H1 (cell line): ENCODE measurements around the gene ATXN7L3B. TPM values are rescaled to one million over a fixed set of nuclear protein-coding genes. Genes with fewer than 3 reads are reported as not detected.

Source experiments
- CTCF ChIA-PET: fragments of 300-600 bp; sonication (Branson Sonifier 250); formaldehyde crosslinking; loops from one replicate; lab custom pipeline; 2021; ENCODE audit not compliant: partially characterized antibody; lab: Charles Lee
- POLR2A ChIA-PET: fragments of 300-600 bp; sonication (Branson Sonifier 250); formaldehyde crosslinking; loops from one replicate; lab custom pipeline; 2021; ENCODE audit warnings: inconsistent platforms; ENCODE audit not compliant: partially characterized antibody; lab: Charles Lee
- DNase-seq, 2 experiments: peaks; one replicate each; pipeline versions ENCODE4 v3.0.0 to v3.0.0-alpha.2; 2010 to 2022; ENCODE audit warnings: low spot score in 2 of 2, low read depth in 1 of 2, mixed read lengths in 1 of 2
- FAIRE-seq: peaks from 2 replicates; lab custom pipeline; 2011; peaks lifted over from hg19 to GRCh38; lab: Jason Lieb, UNC
- H2AFZ ChIP-seq: 2 replicates; pipeline ENCODE4 v1.8.1; 2012; ENCODE audit warnings: low read length, inconsistent platforms
- H2AK5ac ChIP-seq: 2 replicates; pipeline ENCODE4 v1.6.1; 2013; ENCODE audit warnings: low read depth, low read length
- H2BK120ac ChIP-seq: replicated peaks from 2 replicates; pipeline ENCODE3; 2013; ENCODE audit warnings: low read depth, low read length, inconsistent platforms
- H2BK12ac ChIP-seq: 2 replicates; pipeline ENCODE4 v1.6.1; 2013; ENCODE audit warnings: low read depth, low read length
- H2BK15ac ChIP-seq: 2 replicates; pipeline ENCODE4 v1.6.1; 2013; ENCODE audit warnings: low read length
- H2BK20ac ChIP-seq: 2 replicates; pipeline ENCODE4 v1.6.1; 2013; ENCODE audit warnings: low read length
- H2BK5ac ChIP-seq: 2 replicates; pipeline ENCODE4 v1.6.1; 2013; ENCODE audit warnings: low read depth, low read length
- H3K14ac ChIP-seq: 2 replicates; pipeline ENCODE4 v1.6.1; 2013; ENCODE audit warnings: inconsistent platforms; ENCODE audit not compliant: insufficient read length
- H3K18ac ChIP-seq: 2 replicates; pipeline ENCODE4 v1.6.1; 2013; ENCODE audit warnings: low read length; ENCODE audit errors: extremely low read depth
- H3K23ac ChIP-seq: 2 replicates; pipeline ENCODE4 v1.6.1; 2013; ENCODE audit warnings: inconsistent platforms; ENCODE audit not compliant: insufficient read length
- H3K23me2 ChIP-seq: 2 replicates; pipeline ENCODE4 v1.6.1; 2013; ENCODE audit warnings: low read depth, low read length
- H3K27ac ChIP-seq: 2 replicates; pipeline ENCODE4 v1.6.1; 2011; ENCODE audit warnings: low read depth, low read length, inconsistent platforms
- H3K27me3 ChIP-seq, 4 experiments: replicated peaks in 1 of 4; 1 replicate in 1 of 4; 2 replicates in 3 of 4; pipeline versions ENCODE4 v1.6.1 to v1.8.1; 2011 to 2013; ENCODE audit warnings: low read length in 3 of 4, mild to moderate bottlenecking in 3 of 4, inconsistent platforms in 2 of 4, mixed read lengths in 2 of 4, moderate library complexity in 1 of 4; ENCODE audit not compliant: control insufficient read depth in 3 of 4, insufficient read depth in 3 of 4; ENCODE audit errors: extremely low read depth in 1 of 4
- H3K36me3 ChIP-seq, 4 experiments: 2 replicates each; pipeline versions ENCODE4 v1.6.1 to v1.8.1; 2011 to 2013; ENCODE audit warnings: mild to moderate bottlenecking in 4 of 4, low read length in 3 of 4, moderate library complexity in 2 of 4, control low read depth in 1 of 4, inconsistent platforms in 1 of 4; ENCODE audit not compliant: insufficient read depth in 4 of 4, control insufficient read depth in 2 of 4
- H3K4ac ChIP-seq: replicated peaks from 2 replicates; pipeline ENCODE3; 2013; ENCODE audit warnings: low read length, low read depth, mixed read lengths, inconsistent platforms; ENCODE audit not compliant: insufficient read length
- H3K4me1 ChIP-seq, 4 experiments: replicated peaks in 1 of 4; 1 replicate in 1 of 4; 2 replicates in 3 of 4; pipeline versions ENCODE4 v1.6.1 to v1.8.1; 2011 to 2013; ENCODE audit warnings: low read length in 3 of 4, inconsistent platforms in 2 of 4, mixed read lengths in 1 of 4; ENCODE audit not compliant: insufficient read depth in 4 of 4, control insufficient read depth in 3 of 4
- H3K4me2 ChIP-seq, 2 experiments: 2 replicates each; pipeline versions ENCODE4 v1.6.1 to v1.8.1; 2011 to 2013; ENCODE audit warnings: low read depth in 2 of 2, low read length in 2 of 2, control low read depth in 1 of 2, inconsistent platforms in 1 of 2, mild to moderate bottlenecking in 1 of 2; ENCODE audit not compliant: insufficient read depth in 1 of 2
- H3K4me3 ChIP-seq, 4 experiments: fragments of 200-600, 300-600 bp in 1 of 4; sonication (generic), shearing (Covaris generic), sonication (Bioruptor Twin) in 1 of 4; 2 replicates each; pipeline versions ENCODE4 v1.5.1 to v1.8.1; 2011 to 2016; ENCODE audit warnings: low read length in 4 of 4, low read depth in 3 of 4, control low read depth in 2 of 4, inconsistent platforms in 2 of 4, mild to moderate bottlenecking in 2 of 4, mixed read lengths in 1 of 4, moderate library complexity in 1 of 4; ENCODE audit not compliant: insufficient read depth in 2 of 4; ENCODE audit errors: extremely low read depth in 1 of 4
- H3K56ac ChIP-seq: replicated peaks from 2 replicates; pipeline ENCODE3; 2013; ENCODE audit warnings: low read depth, mild to moderate bottlenecking, mixed read lengths, low read length, inconsistent platforms; ENCODE audit not compliant: insufficient read length
- H3K79me1 ChIP-seq: 2 replicates; pipeline ENCODE4 v1.6.1; 2013; ENCODE audit warnings: low read depth, low read length, control low read depth
- H3K79me2 ChIP-seq, 2 experiments: 2 replicates each; pipeline versions ENCODE4 v1.6.1 to v1.8.1; 2012 to 2013; ENCODE audit warnings: low read length in 2 of 2, mild to moderate bottlenecking in 2 of 2, inconsistent platforms in 1 of 2; ENCODE audit not compliant: insufficient read depth in 2 of 2, control insufficient read depth in 1 of 2
- H3K9ac ChIP-seq, 4 experiments: replicated peaks in 1 of 4; 1 replicate in 1 of 4; 2 replicates in 3 of 4; pipeline versions ENCODE4 v1.6.1 to v1.8.1; 2011 to 2013; ENCODE audit warnings: low read depth in 3 of 4, low read length in 3 of 4, control low read depth in 2 of 4, mild to moderate bottlenecking in 2 of 4, moderate library complexity in 2 of 4, inconsistent platforms in 1 of 4; ENCODE audit errors: extremely low read depth in 1 of 4
- H3K9me3 ChIP-seq, 2 experiments: 2 replicates each; pipeline versions ENCODE4 v1.6.1 to v1.8.1; 2012 to 2013; ENCODE audit warnings: mild to moderate bottlenecking in 2 of 2, moderate library complexity in 2 of 2, control low read depth in 1 of 2, inconsistent platforms in 1 of 2, low read depth in 1 of 2, low read length in 1 of 2, mixed read lengths in 1 of 2; ENCODE audit not compliant: insufficient read depth in 2 of 2
- H4K20me1 ChIP-seq, 2 experiments: replicated peaks in 1 of 2; 2 replicates each; pipeline versions ENCODE3 to v1.8.1; 2011 to 2013; ENCODE audit warnings: inconsistent platforms in 2 of 2, low read length in 2 of 2, mild to moderate bottlenecking in 1 of 2; ENCODE audit not compliant: insufficient read depth in 2 of 2, control insufficient read depth in 1 of 2
- H4K5ac ChIP-seq: 2 replicates; pipeline ENCODE4 v1.6.1; 2013; ENCODE audit warnings: low read length, low read depth, mixed read lengths, inconsistent platforms; ENCODE audit not compliant: insufficient read length
- H4K8ac ChIP-seq: 2 replicates; pipeline ENCODE4 v1.8.0; 2013; ENCODE audit warnings: mild to moderate bottlenecking, moderate library complexity, low read length, inconsistent platforms; ENCODE audit not compliant: insufficient read depth; ENCODE audit errors: extremely low read depth
- H4K91ac ChIP-seq: replicated peaks from 2 replicates; pipeline ENCODE3; 2013; ENCODE audit warnings: low read length, mixed read lengths, inconsistent platforms; ENCODE audit not compliant: insufficient read length
- ATF3 ChIP-seq: IDR thresholded peaks from 2 replicates; pipeline ENCODE4 v1.6.1; 2011; ENCODE audit warnings: low read depth, mild to moderate bottlenecking, low read length; ENCODE audit not compliant: insufficient read depth
- BCL11A ChIP-seq, 2 experiments: IDR thresholded peaks; one replicate each; pipeline ENCODE4 v1.6.1; 2011; ENCODE audit warnings: low read depth in 2 of 2, low read length in 2 of 2, mild to moderate bottlenecking in 2 of 2
- CBX5 ChIP-seq: fragments of 300-800, 300-1000 bp; sonication (generic); IDR thresholded peaks from 2 replicates; pipeline ENCODE4 v1.7.1; 2016; ENCODE audit warnings: antibody characterized with exemption, low read length, low read depth
- CHD2 ChIP-seq: IDR thresholded peaks from 2 replicates; pipeline ENCODE4 v1.6.1; 2012; ENCODE audit warnings: low read length, improper control_type of control experiment
- JUND ChIP-seq: IDR thresholded peaks from 2 replicates; pipeline ENCODE4 v1.6.1; 2011; ENCODE audit warnings: mild to moderate bottlenecking, improper control_type of control experiment, low read length
- KDM5A ChIP-seq: fragments of 200-600 bp; IDR thresholded peaks from 2 replicates; pipeline ENCODE4 v1.7.1; 2012; ENCODE audit warnings: mild to moderate bottlenecking, low read length, inconsistent platforms, mixed read lengths
- RAD21 ChIP-seq, 2 experiments: IDR thresholded peaks in 1 of 2; conservative IDR thresholded peaks in 1 of 2; 2 replicates each; pipeline ENCODE4 v1.6.1; 2011; ENCODE audit warnings: low read depth in 2 of 2, low read length in 2 of 2, improper control_type of control experiment in 1 of 2, inconsistent platforms in 1 of 2, mild to moderate bottlenecking in 1 of 2, moderate library complexity in 1 of 2
- RNF2 ChIP-seq: fragments of 200-900, 300-1000 bp; sonication (generic); IDR thresholded peaks from 2 replicates; pipeline ENCODE4 v1.7.1; 2016; ENCODE audit warnings: borderline replicate concordance, low read depth, mild to moderate bottlenecking, antibody characterized with exemption, low read length; ENCODE audit not compliant: poor library complexity, severe bottlenecking; ENCODE audit errors: missing control alignments
- SIX5 ChIP-seq: IDR thresholded peaks from 2 replicates; pipeline ENCODE4 v1.6.1; 2011; ENCODE audit warnings: mild to moderate bottlenecking, low read depth, low read length
- SP2 ChIP-seq: IDR thresholded peaks from 2 replicates; pipeline ENCODE4 v1.6.1; 2012; ENCODE audit warnings: mild to moderate bottlenecking, low read length, inconsistent platforms
- TAF7 ChIP-seq: optimal IDR thresholded peaks from 2 replicates; pipeline ENCODE3; 2011; ENCODE audit warnings: low read depth, mild to moderate bottlenecking, inconsistent platforms, low read length, moderate library complexity, borderline replicate concordance
- TCF12 ChIP-seq: IDR thresholded peaks from 2 replicates; pipeline ENCODE4 v1.6.1; 2011; ENCODE audit warnings: low read depth, mild to moderate bottlenecking, low read length
- TEAD4 ChIP-seq: IDR thresholded peaks from 2 replicates; pipeline ENCODE4 v1.6.1; 2012; ENCODE audit warnings: low read depth, low read length, inconsistent platforms, mixed read lengths
- YY1 ChIP-seq: IDR thresholded peaks from 2 replicates; pipeline ENCODE4 v1.6.1; 2011; ENCODE audit warnings: low read depth, mild to moderate bottlenecking, low read length
- WGBS, 2 experiments: shearing (Covaris generic) in 1 of 2; methylation state at CpG; one replicate each; pipeline versions ENCODE4 v1.1.6 to v1.1.7; 2013 to 2015; ENCODE audit warnings: low lambda C conversion rate in 2 of 2, mixed read lengths in 2 of 2, inconsistent platforms in 1 of 2, low coverage in 1 of 2, missing lambda C conversion rate in 1 of 2; ENCODE audit not compliant: insufficient replicate concordance in 2 of 2, insufficient coverage in 1 of 2, insufficient read length in 1 of 2; ENCODE audit errors: extremely low coverage in 1 of 2, missing lambda C conversion rate in 1 of 2; 5-methylcytosine and 5-hydroxymethylcytosine counted together
- polyA plus RNA-seq, 7 experiments: library from polyadenylated mRNA; depleted of rRNA in 3 of 7; stranded (reverse) in 5 of 7; unstranded in 2 of 7; fragments of >200 nt in 5 of 7; fragments of 200-250 nt in 2 of 7; gene quantifications; 1 replicate in 5 of 7; 2 replicates in 1 of 7; 4 replicates in 1 of 7; pipeline versions ENCODE4 v1.2.1 to v1.2.3, GENCODE V29; 2011 to 2013; ENCODE audit warnings: missing spikeins in 2 of 7, mixed read lengths in 2 of 7
- total RNA-seq: library from RNA; stranded (reverse); fragmentation: NEBNext Ultra II Directional; extraction: Animal tissue kit (Norgen Biotek cat#: 25700); gene quantifications from 2 replicates; pipeline ENCODE4 v1.2.1, GENCODE V29; 2021

The ATXN7L3B gene
- total and polyA plus RNA-seq, 2 of the 8 experiments (the other 6 are each of a cell fraction or from before 2014, with no cell fraction given): 23.7 to 39.9 TPM

GRCh38 chr12:74559728-74560127 is 22.1 kb downstream of the ATXN7L3B start:
- Histone ChIP-seq H3K23ac (no peak overlapping the region), H3K4me3 (no peak overlapping the region), H4K5ac (no peak overlapping the region), H3K36me3 (no peaks in the 10 kb centered on the region), H3K27ac (no peak overlapping the region), H2AK5ac (no peak overlapping the region), H3K27me3 (no peaks in the 10 kb centered on the region), H2BK120ac (no peak overlapping the region), H3K14ac (no peak overlapping the region), H3K23me2 (no peaks in the 10 kb centered on the region), H2BK12ac (no peak overlapping the region), H3K9me3 (no peaks in the 10 kb centered on the region; a peak in 1 of 4 replicates), H3K79me1 (no peaks in the 10 kb centered on the region), H3K4me1 (no peaks in the 10 kb centered on the region), H3K18ac (no peak overlapping the region), H3K9ac (no peak overlapping the region), H3K79me2 (no peaks in the 10 kb centered on the region), H3K4ac (no peak overlapping the region), H2BK20ac (no peak overlapping the region), H4K20me1 (no peaks in the 10 kb centered on the region), H4K8ac (no peak overlapping the region), H3K4me2 (no peak overlapping the region), H4K91ac (no peak overlapping the region), H3K56ac (no peak overlapping the region), H2BK5ac (no peak overlapping the region), H2AFZ (no peak overlapping the region), H2BK15ac (no peak overlapping the region)
- ChIA-PET CTCF (no interaction called here), POLR2A (no interaction called here)
- FAIRE-seq (no peak), DNase-seq (no peak)
- TF ChIP-seq BCL11A (IDR thresholded peaks at IDR 0.05; ENCODE audit: low read depth in 2 of 2, low read length in 2 of 2): no peak
- no peak for TF ChIP-seq RNF2
- TF ChIP-seq CBX5: no peak
- TF ChIP-seq TCF12: no peak
- TF ChIP-seq TAF7: no peak
- no peak for TF ChIP-seq RAD21 (IDR thresholded peaks at IDR 0.05 in 1 of 2, conservative IDR thresholded peaks at IDR 0.05 in 1 of 2; ENCODE audit: low read depth in 2 of 2, low read length in 2 of 2)
- no peak for TF ChIP-seq YY1
- TF ChIP-seq CHD2: no peak
- no peak for TF ChIP-seq SP2
- TF ChIP-seq KDM5A: no peak
- no peak for TF ChIP-seq TEAD4
- TF ChIP-seq SIX5: no peak
- no peak for TF ChIP-seq ATF3
- no peak for TF ChIP-seq JUND
- 92% methylated on average over 2 of the region's 2 CpGs; no CpG with 5 or more reads in 1 of the 2 experiments for whole genome bisulfite sequencing, 2 experiments
